HG03280 (cell line): ENCODE measurements around the gene NOXA1.
"Not testable (repeated sequence)": the region's sequence is repeated elsewhere in the genome, so short reads cannot be mapped to it uniquely, and the experiment has no call there.

Experiments
- ATAC-seq: cut with Tn5 transposase; IDR thresholded peaks from one replicate; pipeline ENCODE4 v1.9.1; 2021; ENCODE audit warnings: mild to moderate bottlenecking, moderate library complexity; ENCODE audit not compliant: unreplicated experiment

NOXA1 gene

GRCh38 chr9:137463931-137464290 is 40.7 kb downstream of the NOXA1 start:
- no peak for ATAC-seq

- ATAC-seq: no peak
Observed at GRCh38 chr9:137464291-137464999, 41.3 kb downstream of the NOXA1 start.

GRCh38 chr9:137465000-137465719 is 42.0 kb downstream of the NOXA1 start:
- no peak for ATAC-seq

- no peak for ATAC-seq
Observed at GRCh38 chr9:137465720-137466388, 42.7 kb downstream of the NOXA1 start.

- ATAC-seq: not testable (repeated sequence)
Observed at GRCh38 chr9:137466389-137467085, 43.3 kb downstream of the NOXA1 start.

- ATAC-seq: no peak
Observed at GRCh38 chr9:137467161-137467581, 44.0 kb downstream of the NOXA1 start.

- no peak for ATAC-seq
Observed at GRCh38 chr9:137467896-137468295, 44.7 kb downstream of the NOXA1 start.

GRCh38 chr9:137470785-137471184 is 47.6 kb downstream of the NOXA1 start:
- ATAC-seq: no peak

- ATAC-seq: no peak
Observed at GRCh38 chr9:137474271-137474670, 51.1 kb downstream of the NOXA1 start.

GRCh38 chr9:137475666-137476065 is 52.5 kb downstream of the NOXA1 start:
- ATAC-seq: no peak

- no peak for ATAC-seq
Observed at GRCh38 chr9:137476856-137477255, 53.7 kb downstream of the NOXA1 start.

- no peak for ATAC-seq
Observed at GRCh38 chr9:137477778-137478612, 54.8 kb downstream of the NOXA1 start.

- ATAC-seq: no peak
Observed at GRCh38 chr9:137478613-137478961, 55.4 kb downstream of the NOXA1 start.

- no peak for ATAC-seq
Observed at GRCh38 chr9:137478962-137479861, 56.0 kb downstream of the NOXA1 start.

GRCh38 chr9:137479892-137480685 is 56.9 kb downstream of the NOXA1 start:
- no peak for ATAC-seq

- ATAC-seq: no peak
Observed at GRCh38 chr9:137480686-137481683, 57.8 kb downstream of the NOXA1 start.

- ATAC-seq: no peak
Observed at GRCh38 chr9:137482094-137482781, 59.0 kb downstream of the NOXA1 start.
